HepG2 (cell line): ENCODE results near the gene MS4A2.

Experiments
- ATF2 ChIP-seq: sonication (generic); formaldehyde crosslinking; IDR thresholded peaks from 2 replicates; pipeline ENCODE4 v1.4.0; 2020; ENCODE audit warnings: missing genetic modification reagents
- CTCF ChIP-seq: sonication (generic); formaldehyde crosslinking; IDR thresholded peaks from 2 replicates; pipeline ENCODE4 v1.5.0; 2020; ENCODE audit warnings: mild to moderate bottlenecking, missing genetic modification reagents, moderate library complexity
- FIP1L1 ChIP-seq: fragments of 200-400 bp; formaldehyde crosslinking; IDR thresholded peaks from 2 replicates; pipeline ENCODE4 v1.6.1; 2018; ENCODE audit warnings: low read depth, mild to moderate bottlenecking, low read length, moderate library complexity, borderline replicate concordance; ENCODE audit not compliant: insufficient read depth
- HNRNPH1 ChIP-seq: fragments of 200-400 bp; formaldehyde crosslinking; optimal IDR thresholded peaks from 2 replicates; pipeline ENCODE3; 2017; ENCODE audit warnings: mild to moderate bottlenecking, low read depth, low read length
- IRF9 ChIP-seq: sonication (generic); formaldehyde crosslinking; IDR thresholded peaks from 2 replicates; pipeline ENCODE4 v1.8.0; 2022; ENCODE audit warnings: missing genetic modification reagents, mild to moderate bottlenecking, borderline replicate concordance
- POLR2AphosphoS2 ChIP-seq: IDR thresholded peaks from 2 replicates; pipeline ENCODE4 v1.6.1; 2011; ENCODE audit warnings: low read depth, low read length, improper control_type of control experiment
- RAD51 ChIP-seq: fragments of 450-650 bp; IDR thresholded peaks from 2 replicates; pipeline ENCODE4 v1.6.1; 2016; ENCODE audit warnings: borderline replicate concordance
- RBM39 ChIP-seq: fragments of 200-400 bp; formaldehyde crosslinking; IDR thresholded peaks from one replicate; pipeline ENCODE4 v1.6.1; 2018; ENCODE audit warnings: antibody characterized with exemption, mild to moderate bottlenecking, low read depth, low read length; ENCODE audit not compliant: poor library complexity, severe bottlenecking
- ZBTB43 ChIP-seq: sonication (generic); formaldehyde crosslinking; conservative IDR thresholded peaks from 2 replicates; pipeline ENCODE4 v1.4.0; 2020; ENCODE audit warnings: missing genetic modification reagents
- ZNF326 ChIP-seq: sonication (generic); formaldehyde crosslinking; IDR thresholded peaks from 2 replicates; pipeline ENCODE4 v1.4.0; 2020; ENCODE audit warnings: missing genetic modification reagents, borderline replicate concordance
- ZNF431 ChIP-seq: sonication (generic); formaldehyde crosslinking; IDR thresholded peaks from 2 replicates; pipeline ENCODE4 v1.9.0; 2022; ENCODE audit warnings: missing genetic modification reagents, low read depth, mild to moderate bottlenecking, borderline replicate concordance
- ZNF549 ChIP-seq: sonication (generic); formaldehyde crosslinking; IDR thresholded peaks from 2 replicates; pipeline ENCODE4 v1.5.0; 2020; ENCODE audit warnings: missing genetic modification reagents

- no peak for TF ChIP-seq ZNF549 (CRISPR knock-in tag)
- no peak for TF ChIP-seq ATF2 (CRISPR knock-in tag)
- TF ChIP-seq ZNF431 (CRISPR knock-in tag): no peak
- no peak for TF ChIP-seq HNRNPH1
- TF ChIP-seq IRF9 (CRISPR knock-in tag): no peak
- no peak for TF ChIP-seq POLR2AphosphoS2
- no peak for TF ChIP-seq ZBTB43 (CRISPR knock-in tag)
- TF ChIP-seq RAD51: no peak
- no peak for TF ChIP-seq FIP1L1
- no peak for TF ChIP-seq ZNF326 (CRISPR knock-in tag)
- no peak for TF ChIP-seq RBM39
- no peak for TF ChIP-seq CTCF
These were observed 11.1 kb upstream of the MS4A2 start for GRCh38 chr11:60077216-60077817.
